Measurements from ENCODE around the gene ATP2B2. TPM values are rescaled to one million over a fixed set of nuclear protein-coding genes. Genes with fewer than 3 reads are reported as not detected.

Gene ATP2B2
- total RNA-seq, 1 experiment from 2014 or later: not detected

DNA sequence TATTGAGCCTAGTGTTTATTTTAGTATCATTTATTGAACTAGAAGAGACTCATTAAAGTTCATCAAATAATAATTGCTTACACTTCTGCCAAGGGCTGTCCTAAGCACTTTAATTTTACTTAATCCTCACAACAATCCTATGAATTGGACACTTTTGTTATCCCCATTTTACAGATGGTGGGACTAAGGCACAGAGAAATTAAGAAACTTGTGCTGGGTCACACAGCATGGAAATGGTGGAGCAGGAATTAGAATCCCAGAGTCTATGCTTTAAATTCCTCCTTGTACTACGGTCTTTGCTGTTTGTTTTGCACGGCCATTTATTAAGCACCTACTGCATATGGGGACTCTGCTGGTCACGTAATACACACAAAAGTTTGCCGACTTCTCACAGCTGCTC is 7.9 kb downstream of the ATP2B2 start:
- Histone ChIP-seq H3K9me3 (no peaks in the 10 kb centered on the region), H3K4me1 (no peaks in the 10 kb centered on the region), H3K36me3 (ENCODE audit: control insufficient read depth, insufficient read depth, low read length) (no peaks in the 10 kb centered on the region), H3K27me3 (replicated peaks; ENCODE audit: control insufficient read depth, insufficient read depth, low read length) (no peaks in the 10 kb centered on the region), H3K4me3 (ENCODE audit: low read depth, low read length) (no peak overlapping the region)
- peaks cover 19% of the 10 kb centered on the region for H3K27me3 Mint-ChIP-seq (ENCODE audit: insufficient read depth, unreplicated experiment)
- H3K4me1 Mint-ChIP-seq (ENCODE audit: low read depth, unreplicated experiment): no peaks in the 10 kb centered on the region
- H3K36me3 Mint-ChIP-seq (ENCODE audit: insufficient read depth, unreplicated experiment): no peaks in the 10 kb centered on the region
- intact Hi-C loops (cut with micrococcal nuclease; ENCODE audit: unreplicated experiment): no loop called here
- TF ChIP-seq, protein P1, sequence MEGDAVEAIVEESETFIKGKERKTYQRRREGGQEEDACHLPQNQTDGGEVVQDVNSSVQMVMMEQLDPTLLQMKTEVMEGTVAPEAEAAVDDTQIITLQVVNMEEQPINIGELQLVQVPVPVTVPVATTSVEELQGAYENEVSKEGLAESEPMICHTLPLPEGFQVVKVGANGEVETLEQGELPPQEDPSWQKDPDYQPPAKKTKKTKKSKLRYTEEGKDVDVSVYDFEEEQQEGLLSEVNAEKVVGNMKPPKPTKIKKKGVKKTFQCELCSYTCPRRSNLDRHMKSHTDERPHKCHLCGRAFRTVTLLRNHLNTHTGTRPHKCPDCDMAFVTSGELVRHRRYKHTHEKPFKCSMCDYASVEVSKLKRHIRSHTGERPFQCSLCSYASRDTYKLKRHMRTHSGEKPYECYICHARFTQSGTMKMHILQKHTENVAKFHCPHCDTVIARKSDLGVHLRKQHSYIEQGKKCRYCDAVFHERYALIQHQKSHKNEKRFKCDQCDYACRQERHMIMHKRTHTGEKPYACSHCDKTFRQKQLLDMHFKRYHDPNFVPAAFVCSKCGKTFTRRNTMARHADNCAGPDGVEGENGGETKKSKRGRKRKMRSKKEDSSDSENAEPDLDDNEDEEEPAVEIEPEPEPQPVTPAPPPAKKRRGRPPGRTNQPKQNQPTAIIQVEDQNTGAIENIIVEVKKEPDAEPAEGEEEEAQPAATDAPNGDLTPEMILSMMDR (IDR thresholded peaks at IDR 0.05; ENCODE audit: insufficient read depth in 1 of 2, low read depth in 1 of 2, low read length in 1 of 2, severe bottlenecking in 1 of 2, unreplicated experiment in 1 of 2): no peak
- no peaks in the 10 kb centered on the region for H3K9me3 Mint-ChIP-seq (ENCODE audit: unreplicated experiment)
- BruUV-seq (replicated peaks): no TSS peak
- ChIA-PET POLR2A (no interaction called here), CTCF (no interaction called here)
- no peak for DNase-seq
- no peak overlapping the region for H3K4me3 Mint-ChIP-seq (ENCODE audit: unreplicated experiment)
- no peak overlapping the region for H3K27ac Mint-ChIP-seq (ENCODE audit: unreplicated experiment)

DNA sequence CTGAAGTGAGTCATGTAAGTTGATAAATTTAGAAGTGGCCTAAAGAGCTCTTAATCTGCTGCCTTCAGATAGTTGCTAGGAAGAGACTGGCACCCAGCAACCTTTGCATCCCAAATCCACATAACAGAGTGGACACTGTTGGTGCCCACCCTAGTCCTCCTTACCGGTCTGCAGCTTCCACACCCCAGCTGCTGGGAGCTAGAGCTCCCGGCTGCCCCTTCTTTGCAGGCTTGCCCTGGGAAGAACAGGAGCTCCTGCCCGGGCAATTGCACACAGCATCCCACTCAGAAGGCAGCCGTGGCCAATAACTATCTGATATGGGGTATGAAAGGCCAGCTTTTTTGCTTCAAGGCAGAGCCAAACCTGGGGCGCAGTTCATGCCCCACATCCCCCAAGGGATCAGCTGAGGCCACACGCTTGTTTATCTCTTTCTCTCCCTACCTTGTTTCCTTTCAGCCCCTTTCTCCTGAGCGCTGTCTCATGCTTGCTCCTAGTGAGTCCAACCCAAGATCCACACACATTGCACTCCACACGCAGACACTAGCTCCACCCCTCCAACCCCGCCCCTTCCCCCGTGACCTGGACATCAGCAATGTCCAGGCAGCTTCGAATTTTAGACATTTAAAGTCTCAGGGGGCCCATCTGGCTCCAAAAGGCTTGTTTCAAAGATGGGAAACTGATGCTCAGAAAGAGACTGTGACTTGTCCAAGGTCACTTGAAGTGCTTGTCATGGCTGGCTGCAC is 9.1 kb downstream of the ATP2B2 start:
- Histone ChIP-seq H3K4me3 (ENCODE audit: low read depth, low read length) (no peak overlapping the region), H3K9me3 (no peaks in the 10 kb centered on the region), H3K4me1 (no peaks in the 10 kb centered on the region), H3K27me3 (replicated peaks; ENCODE audit: control insufficient read depth, insufficient read depth, low read length) (no peaks in the 10 kb centered on the region), H3K36me3 (ENCODE audit: control insufficient read depth, insufficient read depth, low read length) (no peaks in the 10 kb centered on the region)
- H3K4me1 Mint-ChIP-seq (ENCODE audit: low read depth, unreplicated experiment): no peaks in the 10 kb centered on the region
- H3K27me3 Mint-ChIP-seq (ENCODE audit: insufficient read depth, unreplicated experiment): peaks cover 18% of the 10 kb centered on the region
- DNase-seq: no peak
- ChIA-PET CTCF (no interaction called here), POLR2A (no interaction called here)
- TF ChIP-seq, protein P1 (IDR thresholded peaks at IDR 0.05; ENCODE audit: insufficient read depth in 1 of 2, low read depth in 1 of 2, low read length in 1 of 2, severe bottlenecking in 1 of 2, unreplicated experiment in 1 of 2): no peak
- no peaks in the 10 kb centered on the region for H3K36me3 Mint-ChIP-seq (ENCODE audit: insufficient read depth, unreplicated experiment)
- H3K27ac Mint-ChIP-seq (ENCODE audit: unreplicated experiment): no peak overlapping the region
- no peak overlapping the region for H3K4me3 Mint-ChIP-seq (ENCODE audit: unreplicated experiment)
- intact Hi-C loops (cut with micrococcal nuclease; ENCODE audit: unreplicated experiment): no loop called here
- BruUV-seq (replicated peaks): no TSS peak
- H3K9me3 Mint-ChIP-seq (ENCODE audit: unreplicated experiment): no peaks in the 10 kb centered on the region

DNA sequence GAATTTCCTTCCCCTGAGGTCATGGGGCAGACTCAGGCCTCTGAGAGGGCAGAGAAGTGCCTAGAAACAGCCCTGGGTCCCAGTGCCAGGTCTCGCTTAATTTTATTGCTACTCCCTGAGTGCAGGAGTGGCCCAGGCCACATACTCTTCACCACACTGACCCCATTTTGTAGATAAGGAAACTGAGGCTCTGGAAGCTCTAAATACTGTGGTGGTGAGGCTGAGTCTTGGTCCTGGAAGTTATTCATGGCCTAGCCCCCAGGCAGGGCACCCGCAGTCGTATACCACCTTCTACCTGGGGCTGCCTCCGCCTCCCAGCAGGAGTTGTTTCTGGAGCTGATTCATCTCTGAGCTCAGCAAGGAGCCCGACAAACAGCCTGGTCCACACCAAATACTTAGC is 9.8 kb downstream of the ATP2B2 start:
- TF ChIP-seq, protein P1 (IDR thresholded peaks at IDR 0.05; ENCODE audit: insufficient read depth in 1 of 2, low read depth in 1 of 2, low read length in 1 of 2, severe bottlenecking in 1 of 2, unreplicated experiment in 1 of 2): no peak
- no peaks in the 10 kb centered on the region for H3K36me3 Mint-ChIP-seq (ENCODE audit: insufficient read depth, unreplicated experiment)
- no peaks in the 10 kb centered on the region for H3K9me3 Mint-ChIP-seq (ENCODE audit: unreplicated experiment)
- H3K4me3 Mint-ChIP-seq (ENCODE audit: unreplicated experiment): no peak overlapping the region
- no peak overlapping the region for H3K27ac Mint-ChIP-seq (ENCODE audit: unreplicated experiment)
- no peak for DNase-seq
- no peaks in the 10 kb centered on the region for H3K9me3 ChIP-seq
- CTCF ChIA-PET: no interaction called here
- H3K4me3 ChIP-seq (ENCODE audit: low read depth, low read length): no peak overlapping the region
- intact Hi-C loops (cut with micrococcal nuclease; ENCODE audit: unreplicated experiment): no loop called here
- no peaks in the 10 kb centered on the region for H3K27me3 ChIP-seq (replicated peaks; ENCODE audit: control insufficient read depth, insufficient read depth, low read length)
- no peaks in the 10 kb centered on the region for H3K4me1 Mint-ChIP-seq (ENCODE audit: low read depth, unreplicated experiment)
- POLR2A ChIA-PET: no interaction called here
- peaks cover 18% of the 10 kb centered on the region for H3K27me3 Mint-ChIP-seq (ENCODE audit: insufficient read depth, unreplicated experiment)
- no peaks in the 10 kb centered on the region for H3K4me1 ChIP-seq
- H3K36me3 ChIP-seq (ENCODE audit: control insufficient read depth, insufficient read depth, low read length): no peaks in the 10 kb centered on the region
- no TSS peak for BruUV-seq (replicated peaks)
